ENCODE results near the gene OSBPL3. TPM values are rescaled to one million over a fixed set of nuclear protein-coding genes. Genes with fewer than 3 reads are reported as not detected.
A peak's percentile ranks its signal among the peaks of the same experiment; 100 is the strongest.

Gene OSBPL3
- total RNA-seq, 1 donor from 2014 or later: 48.8 TPM

DNA sequence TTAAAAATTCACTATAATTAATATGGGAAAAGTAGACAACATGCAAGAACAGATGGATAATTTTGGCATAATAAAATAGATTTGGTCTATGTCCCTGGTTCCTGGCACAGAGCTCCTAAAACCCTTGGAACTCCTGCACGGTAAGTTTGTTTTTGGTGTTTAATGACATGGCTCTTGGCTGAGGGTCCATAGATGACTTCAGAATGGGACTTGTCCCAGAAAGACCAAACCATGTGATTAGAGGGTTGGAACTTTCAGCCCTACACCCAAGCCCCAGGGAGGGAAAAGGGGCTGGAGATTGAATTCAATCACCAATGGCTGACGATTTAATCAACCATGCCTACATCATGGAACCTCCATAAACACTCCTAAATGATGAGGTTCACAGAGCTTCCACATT lies 210.1 kb downstream of the OSBPL3 start:
- DNase-seq (ENCODE audit: low read depth): no peak

DNA sequence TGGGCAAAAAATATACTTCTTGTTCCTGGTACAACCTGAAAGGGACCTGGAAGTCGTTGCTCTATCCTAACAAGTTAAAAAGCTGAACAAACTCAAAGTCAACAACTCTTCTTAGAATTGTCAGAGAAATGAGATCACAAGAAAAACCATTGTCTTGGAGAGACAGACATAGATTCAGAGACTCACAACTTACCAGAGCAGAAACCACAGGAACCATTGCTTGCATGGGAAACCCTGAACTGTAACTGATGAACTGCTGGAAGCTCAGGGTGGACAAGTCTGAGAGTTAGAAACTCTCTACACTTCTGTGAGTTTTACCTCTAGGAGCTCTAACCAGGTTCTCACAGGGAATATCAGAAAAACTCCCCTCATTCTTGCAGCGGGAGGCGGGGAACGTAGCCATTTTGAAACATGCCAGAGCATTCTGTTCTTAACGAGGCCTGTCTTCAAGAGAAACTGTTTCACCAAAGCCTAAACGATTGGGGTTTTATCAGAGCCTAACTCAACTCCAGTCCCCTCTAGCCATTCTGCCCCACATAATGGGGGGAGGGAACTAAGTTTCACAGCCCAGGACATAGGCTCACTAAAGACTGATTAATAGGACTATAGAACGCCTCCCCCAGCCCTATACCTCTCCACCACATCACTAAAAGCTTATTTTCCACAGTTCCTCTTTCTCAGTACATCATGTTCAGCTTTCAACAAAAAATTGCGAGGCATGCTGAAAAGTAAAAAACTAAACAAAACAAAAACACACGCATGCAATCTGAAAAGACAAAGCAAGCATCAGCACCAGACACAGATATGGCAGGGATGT lies 210.8 kb downstream of the OSBPL3 start:
- DNase-seq (ENCODE audit: low read depth): no peak

DNA sequence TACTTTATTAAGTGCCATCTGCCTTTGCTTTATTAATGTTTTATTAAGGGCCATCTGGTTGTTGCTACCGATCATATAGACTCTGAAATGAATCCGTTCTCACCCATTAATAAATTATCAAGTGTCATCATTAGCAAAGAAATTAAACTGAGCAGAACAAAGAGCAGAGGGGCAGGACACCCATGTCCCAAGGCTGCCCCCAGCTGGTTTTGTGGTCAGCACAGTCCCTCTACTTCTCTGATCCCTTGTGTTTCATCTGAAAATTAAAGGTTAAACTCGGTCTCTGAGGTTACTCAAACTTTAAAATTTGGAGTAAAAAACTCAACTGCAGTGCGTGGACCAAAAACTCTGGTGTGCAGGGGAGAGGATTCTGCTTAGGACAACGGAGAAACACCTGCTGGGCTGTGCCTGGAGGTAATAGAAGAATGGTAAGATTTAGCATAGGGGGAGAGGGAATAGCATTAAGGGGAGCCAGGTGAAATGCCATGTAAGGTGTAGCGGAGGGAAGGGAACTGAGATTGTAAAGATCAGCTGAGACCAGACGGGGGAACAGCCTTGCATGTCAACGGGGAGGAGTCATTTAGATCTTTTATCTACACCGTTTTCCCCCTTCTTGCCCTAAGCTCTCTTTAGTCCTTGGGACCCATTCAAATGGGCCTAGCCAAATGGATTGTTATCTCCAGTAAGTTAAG lies 212.0 kb downstream of the OSBPL3 start:
- DNase-seq (ENCODE audit: low read depth): no peak

DNA sequence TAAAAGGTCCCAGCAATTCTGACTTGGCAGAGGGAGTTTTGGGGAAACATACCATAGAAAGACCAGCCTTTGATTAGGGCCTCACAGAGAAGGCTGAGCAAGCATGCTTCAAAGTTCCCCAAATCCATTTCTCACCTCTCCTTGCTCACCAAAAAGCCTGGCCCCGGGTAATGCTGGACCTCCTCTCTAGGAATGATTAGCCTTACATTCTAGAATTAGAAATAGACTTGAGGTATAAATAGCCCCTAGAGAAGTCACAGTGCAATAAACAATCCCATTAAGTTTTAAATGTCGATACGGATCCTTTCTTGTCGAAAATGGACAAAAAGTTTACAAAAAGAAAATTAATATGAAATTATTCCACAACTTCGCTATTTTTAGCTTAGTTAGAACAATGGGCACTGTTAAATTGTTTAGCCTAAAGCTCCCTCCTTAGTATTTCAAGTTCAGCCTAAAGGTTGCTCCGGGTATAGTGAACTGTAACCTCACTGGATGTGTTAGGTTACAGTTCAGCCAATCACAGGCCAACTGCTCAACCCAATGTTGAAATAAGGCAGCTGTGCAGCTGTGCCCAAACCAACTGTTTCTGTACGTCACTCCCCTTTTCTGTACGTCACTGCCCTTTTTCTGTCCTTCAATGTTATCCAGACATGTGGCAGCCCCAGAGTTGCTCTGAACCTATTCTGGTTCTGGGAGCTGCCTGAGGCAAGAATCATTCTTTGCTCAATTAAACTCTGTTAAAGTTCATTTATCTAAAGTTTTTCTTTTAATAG lies 214.8 kb downstream of the OSBPL3 start:
- DNase-seq (ENCODE audit: low read depth): peak; percentile 94

DNA sequence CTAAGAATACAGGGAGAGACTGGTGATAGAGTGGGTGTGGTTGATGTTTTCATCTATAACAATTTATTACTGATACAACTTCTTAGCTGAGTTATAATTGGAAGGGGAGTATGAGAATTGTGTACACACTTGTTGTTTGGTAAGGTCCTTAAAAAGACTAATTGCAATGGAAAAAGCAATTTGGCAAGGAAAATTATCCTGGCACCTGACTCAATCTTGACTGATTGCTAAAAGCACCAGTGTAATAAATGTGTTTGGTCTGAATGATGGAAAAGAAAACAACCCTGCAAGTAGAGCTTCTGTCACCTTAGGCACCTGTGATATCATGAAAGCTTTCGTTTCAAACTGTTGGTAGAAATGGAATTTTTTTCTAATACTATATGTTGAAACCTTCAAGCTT lies 216.0 kb downstream of the OSBPL3 start:
- DNase-seq (ENCODE audit: low read depth): no peak

DNA sequence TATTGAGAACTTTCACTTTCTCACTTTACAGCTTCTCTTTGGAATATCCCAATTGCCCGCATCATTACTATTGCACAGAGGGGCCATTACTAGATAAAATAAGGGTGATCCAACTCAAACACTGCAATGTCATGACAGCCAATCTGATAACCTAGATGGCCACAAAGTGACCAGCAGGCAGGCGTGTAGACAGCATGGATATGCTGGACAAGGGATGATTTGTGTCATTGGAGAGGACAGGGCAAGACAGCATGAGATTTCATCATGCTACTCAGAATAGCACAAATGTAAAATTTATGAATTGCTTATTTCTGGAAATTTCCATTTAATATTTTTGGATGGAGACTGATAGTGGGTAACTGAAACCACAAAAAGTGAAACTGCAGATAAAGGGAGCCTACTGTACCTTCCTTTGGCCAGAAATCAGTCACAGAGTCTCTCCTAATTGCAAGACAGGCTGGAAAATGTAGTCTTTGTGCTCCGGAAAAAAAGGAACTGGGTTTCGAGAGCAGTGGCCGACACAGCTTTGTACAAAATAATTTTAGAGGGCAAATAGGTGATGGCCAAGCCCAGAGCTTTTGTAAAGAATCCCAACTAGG lies 216.6 kb downstream of the OSBPL3 start:
- DNase-seq (ENCODE audit: low read depth): no peak

DNA sequence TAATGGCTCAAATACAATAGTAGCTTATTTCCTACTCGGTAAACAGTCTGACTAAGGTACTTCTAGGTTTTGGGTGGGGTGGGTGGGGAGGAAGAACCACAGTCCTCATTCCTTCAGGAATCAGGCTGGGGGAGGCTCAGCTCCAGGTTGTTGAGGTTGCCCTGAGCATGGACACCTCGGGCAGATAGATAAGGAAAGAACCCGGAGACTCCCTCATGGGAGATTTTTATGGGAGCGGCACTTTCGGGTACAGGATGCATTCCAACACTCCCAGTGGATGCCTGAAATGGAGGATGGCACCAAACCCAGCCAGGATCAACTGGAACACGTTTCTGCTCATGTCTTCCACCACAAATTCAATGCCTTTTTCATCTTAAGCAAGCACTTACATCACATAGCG lies 217.2 kb downstream of the OSBPL3 start:
- no peak for DNase-seq (ENCODE audit: low read depth)

DNA sequence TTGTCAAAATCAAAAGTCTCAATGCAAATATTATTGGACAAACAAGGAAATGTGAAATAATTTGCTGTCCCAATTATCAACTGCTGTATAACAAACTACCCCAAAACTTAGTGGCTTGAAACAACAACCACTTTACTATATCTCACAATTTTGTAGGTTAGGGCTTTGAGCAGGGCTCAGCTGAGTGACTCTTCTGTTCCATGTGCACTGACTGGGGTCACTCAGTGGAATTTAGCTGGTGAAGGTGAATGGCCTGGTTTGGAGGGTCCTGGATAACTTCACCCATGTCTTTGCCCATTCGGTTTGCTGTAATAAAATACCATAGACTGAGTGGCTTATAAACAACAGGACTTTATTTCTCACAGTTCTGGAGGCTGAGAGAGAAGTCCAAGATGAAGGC lies 219.0 kb downstream of the OSBPL3 start:
- DNase-seq (ENCODE audit: low read depth): no peak

DNA sequence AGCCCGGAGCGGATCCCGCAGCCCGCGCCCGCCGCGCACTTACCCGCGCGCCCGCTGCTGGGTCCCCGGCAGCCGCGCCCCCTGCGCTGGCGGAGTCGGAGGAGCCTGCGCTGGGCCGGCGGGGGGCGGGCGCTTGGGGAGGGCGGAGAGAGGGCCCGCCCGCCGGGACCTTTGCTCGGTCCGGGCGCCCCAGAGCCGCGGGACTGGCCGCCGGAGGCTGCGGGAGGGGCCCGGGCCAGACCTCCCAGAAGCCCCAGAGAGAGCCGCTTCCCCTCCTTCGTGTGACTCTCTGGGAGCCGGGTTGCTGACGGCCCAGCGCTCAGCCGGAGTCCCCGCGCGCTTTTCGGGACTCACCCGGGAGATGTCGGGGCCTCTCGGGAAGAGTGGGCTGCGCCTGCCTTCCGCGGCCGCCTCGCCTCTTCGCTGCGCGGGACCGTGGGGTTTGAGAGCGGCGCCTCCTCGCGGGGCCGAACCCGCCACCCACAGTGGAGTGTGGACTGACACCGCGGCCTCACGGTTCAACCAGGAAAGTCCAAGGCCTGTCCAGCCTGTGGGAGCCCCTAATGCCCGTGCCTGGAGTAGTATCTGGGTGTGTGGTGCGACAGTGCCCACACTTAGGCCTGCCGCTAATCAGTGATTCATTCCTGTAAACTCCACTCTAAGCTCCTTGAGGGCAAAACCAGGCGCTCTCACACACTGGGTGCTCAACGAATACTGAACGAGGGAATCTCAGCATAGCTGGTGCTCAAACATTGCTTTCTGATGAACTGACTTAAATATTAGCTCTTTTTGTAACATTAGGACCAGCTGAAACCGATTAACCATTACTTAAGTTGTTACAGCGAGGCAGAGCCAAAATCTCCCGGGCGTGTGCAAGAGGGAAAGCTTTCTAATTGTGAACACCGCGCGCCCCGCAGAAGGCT lies 222.4 kb downstream of the OSBPL3 start, which contains the start of gene GSDME:
GSDME (minus strand) TSS at position 112 of the 923 bp plus-strand sequence. CDS start 7,690 bp downstream, outside the sequence.
- DNase-seq (ENCODE audit: low read depth): peak; percentile 87

DNA sequence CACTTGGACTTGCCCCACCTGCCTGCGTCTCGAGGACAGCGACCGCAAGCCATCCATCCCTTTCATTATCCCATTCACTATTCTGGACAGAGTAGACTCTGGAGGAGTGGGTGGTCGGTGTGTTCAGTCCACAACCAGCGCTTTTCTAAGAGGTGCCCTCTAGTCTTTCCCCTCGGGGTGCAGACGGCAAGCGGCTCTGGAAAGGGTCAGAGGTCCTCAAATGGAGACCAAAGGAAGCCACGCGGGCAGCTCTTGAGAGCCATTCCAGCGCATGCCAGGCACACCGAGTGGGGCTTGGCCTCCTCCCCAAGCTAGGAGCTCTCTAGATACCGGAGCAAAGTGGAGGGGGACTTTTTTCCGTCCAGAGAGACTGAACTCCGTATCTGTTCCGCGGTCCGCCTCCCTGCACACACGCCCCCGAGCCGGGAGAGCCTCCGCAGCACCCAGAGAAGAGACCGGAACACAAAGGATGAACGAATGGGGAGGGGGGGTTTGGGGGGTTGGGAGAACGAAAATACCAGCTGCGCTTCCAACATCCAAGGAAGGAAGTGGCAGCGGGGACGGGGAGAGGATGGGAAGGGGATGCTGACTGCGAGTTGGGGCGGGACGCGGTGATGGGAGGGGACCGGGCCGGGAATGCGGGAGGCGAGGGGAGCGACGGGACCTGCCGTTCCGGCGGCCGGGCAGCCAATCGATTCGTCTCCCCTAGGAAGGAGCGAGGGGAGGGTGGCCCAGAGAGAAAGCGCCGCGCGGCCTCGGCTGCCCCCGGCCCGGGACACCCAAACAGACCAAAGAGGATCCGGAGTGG lies 223.2 kb downstream of the OSBPL3 start:
- DNase-seq (ENCODE audit: low read depth): peak; percentile 78

DNA sequence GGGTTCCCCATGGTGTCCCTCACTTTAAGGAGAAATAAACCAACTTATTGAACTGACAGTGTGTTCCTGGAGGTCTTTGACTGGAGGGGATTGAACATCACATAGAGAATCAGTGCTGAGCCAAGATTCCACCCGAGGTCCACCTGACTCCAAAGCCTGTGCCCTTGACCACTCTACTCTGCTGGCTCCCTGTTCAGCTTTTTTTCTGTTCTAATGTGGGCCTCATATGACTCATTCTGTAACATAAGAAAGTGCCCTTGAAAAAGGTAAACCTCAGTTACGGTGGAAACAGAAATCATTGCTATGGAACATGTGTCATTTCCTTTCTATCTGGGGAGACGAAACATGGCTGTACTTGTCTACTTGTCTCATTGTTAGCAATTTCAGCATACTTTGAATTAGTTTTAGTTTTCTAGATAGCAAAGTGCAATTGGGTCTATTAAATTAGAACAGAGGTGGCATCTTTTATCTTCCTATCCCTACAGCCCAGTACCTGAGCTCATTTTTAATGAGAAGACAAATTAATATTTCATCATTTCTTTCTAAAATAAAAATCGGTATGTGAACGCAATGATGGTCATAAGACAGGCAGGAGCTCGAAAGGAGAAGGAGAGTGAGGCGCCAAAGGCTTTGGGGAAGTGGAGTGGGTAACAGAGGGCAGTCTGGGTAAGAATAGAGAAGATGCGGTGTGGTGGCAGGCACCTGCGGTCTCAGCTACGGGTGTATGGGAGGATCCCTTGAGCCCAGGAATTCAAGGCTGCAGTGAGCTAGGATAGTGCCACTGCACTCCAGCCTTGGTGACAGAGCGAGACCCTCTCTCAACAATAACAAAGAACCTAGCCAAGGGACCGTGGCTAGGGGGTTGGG lies 224.2 kb downstream of the OSBPL3 start:
- no peak for DNase-seq (ENCODE audit: low read depth)

DNA sequence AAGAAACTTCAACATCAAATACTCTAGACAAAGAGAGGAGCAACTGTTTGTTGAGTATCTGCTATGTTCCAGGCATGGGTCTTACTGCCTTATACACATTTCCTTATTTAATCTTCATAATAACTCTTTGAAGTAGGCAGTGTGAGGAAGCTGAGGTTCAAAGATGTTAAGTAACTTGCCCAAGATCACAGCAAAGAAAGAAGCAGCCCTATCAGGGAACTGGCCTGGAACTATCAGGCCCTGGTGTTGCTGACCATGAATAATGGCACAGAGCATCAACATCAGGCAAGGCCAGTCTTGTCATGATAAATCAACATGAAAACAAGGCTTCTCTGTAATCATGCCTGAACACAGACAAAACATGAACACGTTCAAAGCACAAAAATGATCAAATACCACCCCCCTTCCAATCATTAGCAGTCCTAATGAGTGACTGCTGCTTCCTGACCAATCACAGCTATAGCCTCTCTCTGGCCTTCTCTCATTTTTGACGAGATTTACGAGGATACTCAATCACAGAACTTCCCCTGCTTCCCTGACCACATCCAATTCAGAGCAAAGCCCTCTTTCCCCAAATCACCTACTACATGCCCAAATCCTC lies 225.0 kb downstream of the OSBPL3 start:
- DNase-seq (ENCODE audit: low read depth): no peak

DNA sequence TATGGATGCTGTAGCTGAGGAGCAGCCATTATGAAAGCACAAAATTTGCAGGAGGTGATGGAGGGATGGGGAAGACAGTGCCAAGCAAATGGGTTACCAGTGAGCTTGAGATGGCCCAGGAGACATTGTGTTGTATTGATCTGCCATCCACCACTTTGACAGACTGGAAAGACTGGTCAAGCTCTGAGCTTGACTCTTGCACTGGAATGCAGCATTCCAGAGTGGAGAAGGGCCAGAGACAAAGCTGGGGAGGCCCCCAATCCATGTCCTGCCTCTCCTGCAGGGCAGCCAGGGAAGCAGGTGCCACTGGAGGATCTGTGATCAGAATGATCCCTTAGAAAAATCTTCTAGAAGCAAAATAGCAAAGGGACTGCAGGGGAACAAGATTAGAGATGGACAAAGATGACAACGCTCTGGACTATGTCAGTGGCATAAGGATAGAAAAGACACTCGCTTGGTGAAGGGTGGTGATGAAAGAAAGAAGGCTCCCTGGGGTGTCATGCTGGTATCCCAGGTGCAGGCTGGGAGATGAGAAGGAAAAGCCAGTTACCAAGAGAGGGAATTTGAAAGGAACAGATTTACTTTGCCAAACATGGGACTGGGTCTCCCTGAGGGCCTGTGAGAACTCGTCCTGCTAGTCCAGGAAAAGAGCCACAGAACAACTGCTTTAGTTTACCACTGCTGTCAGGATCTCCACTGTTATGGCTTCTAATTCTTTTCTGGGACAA lies 227.7 kb downstream of the OSBPL3 start:
- DNase-seq (ENCODE audit: low read depth): no peak

DNA sequence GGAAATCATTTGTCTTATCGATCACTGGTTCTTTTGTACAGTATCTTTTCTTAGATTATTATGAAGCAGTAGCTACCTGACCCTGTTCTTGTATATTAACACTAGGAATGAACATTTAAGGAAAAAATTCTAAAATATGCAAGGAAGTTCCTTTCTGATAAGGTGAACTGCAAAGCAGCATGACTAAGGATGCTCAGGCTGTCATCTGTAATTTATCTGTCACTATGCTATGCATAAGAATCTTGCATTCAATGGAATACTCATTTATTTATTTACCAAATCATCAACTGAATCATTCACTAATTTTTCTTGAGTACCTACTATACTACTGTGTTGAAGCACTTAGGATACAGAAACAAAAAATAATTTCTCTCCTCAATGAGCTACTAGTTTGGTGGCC lies 228.5 kb downstream of the OSBPL3 start:
- DNase-seq (ENCODE audit: low read depth): no peak

DNA sequence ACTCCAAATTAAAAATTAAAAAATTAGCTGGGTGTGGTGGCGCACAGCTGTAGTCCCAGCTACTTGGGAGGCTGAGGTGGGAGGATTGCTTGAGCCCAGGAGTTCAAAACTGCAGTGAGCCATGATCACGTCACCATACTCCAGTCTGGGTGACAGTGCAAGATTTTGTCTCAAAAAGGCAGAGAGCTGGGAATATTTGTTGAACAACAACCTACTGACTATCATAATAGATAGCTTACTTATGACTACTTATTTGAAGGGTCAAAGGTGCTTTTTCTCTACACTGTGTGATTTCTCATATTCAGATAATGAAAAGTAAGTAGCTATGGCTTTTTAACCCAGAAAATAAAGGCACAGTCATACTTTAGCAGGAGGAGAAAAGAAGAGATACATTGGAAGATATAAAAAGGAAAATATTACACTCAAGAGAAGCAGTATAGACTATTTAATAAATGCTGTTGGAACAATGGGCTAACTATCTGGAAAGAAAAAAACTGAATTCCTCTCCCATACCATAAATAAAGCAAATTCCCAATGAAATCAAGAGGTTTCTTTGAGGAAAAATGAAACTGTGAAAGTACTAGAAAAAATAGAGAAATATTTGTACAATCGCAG lies 229.4 kb downstream of the OSBPL3 start:
- DNase-seq (ENCODE audit: low read depth): no peak

DNA sequence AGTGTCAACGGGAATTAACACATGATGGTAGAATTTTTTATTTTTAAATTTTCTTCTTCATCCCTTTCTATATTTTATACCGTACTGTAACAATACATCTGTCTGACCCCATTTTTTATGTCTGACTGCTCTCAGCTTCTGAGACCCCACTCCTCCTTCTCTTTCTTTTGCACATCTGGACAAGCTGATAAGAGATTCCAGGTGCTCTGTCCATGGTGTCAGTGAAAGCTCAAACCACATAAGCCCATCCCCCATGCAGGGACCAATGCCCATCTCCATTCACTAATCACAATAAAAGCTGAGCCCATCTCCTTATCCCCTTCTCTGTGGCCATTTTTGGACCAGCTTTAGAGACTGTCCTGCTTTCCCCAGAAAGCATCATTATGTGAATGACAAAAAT lies 231.5 kb downstream of the OSBPL3 start:
- no peak for DNase-seq (ENCODE audit: low read depth)

All from myocyte (in vitro differentiated cells).